HG03175 (cell line): ENCODE measurements around the gene COL5A2.

Experiments used
- ATAC-seq: cut with Tn5 transposase; IDR thresholded peaks from one replicate; pipeline ENCODE4 v1.9.1; 2021; ENCODE audit warnings: mild to moderate bottlenecking, moderate library complexity; ENCODE audit not compliant: unreplicated experiment

Gene COL5A2

DNA sequence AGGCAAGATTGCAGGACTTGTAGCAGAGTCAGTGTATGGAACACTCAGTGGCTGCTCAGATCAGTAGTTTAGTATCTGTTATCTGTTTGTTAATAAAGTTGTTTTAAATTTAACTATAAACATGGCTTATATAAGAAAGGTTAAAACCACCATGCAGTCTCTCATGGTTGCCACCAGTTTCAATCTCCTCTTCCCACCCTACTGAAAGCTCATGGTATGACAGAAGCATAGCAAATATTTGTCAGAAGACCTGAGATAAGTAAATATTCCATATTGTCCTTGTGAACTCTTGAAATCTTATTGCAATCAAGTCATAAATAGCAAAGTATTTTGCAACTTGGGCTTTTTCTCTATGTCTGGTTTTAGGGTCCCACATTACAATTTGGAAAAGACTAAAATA is 2.1 kb upstream of the COL5A2 start:
- no peak for ATAC-seq

GRCh38 chr2:189178726-189179569 is 613 bp downstream of the COL5A2 start:
- ATAC-seq = no peak

GRCh38 chr2:189178054-189178453 is 1.5 kb downstream of the COL5A2 start:
- no peak for ATAC-seq

- ATAC-seq = no peak
Measured at GRCh38 chr2:189177251-189177840, 2.2 kb downstream of the COL5A2 start.

GRCh38 chr2:189176516-189176915 is 3.0 kb downstream of the COL5A2 start:
- ATAC-seq = no peak

DNA sequence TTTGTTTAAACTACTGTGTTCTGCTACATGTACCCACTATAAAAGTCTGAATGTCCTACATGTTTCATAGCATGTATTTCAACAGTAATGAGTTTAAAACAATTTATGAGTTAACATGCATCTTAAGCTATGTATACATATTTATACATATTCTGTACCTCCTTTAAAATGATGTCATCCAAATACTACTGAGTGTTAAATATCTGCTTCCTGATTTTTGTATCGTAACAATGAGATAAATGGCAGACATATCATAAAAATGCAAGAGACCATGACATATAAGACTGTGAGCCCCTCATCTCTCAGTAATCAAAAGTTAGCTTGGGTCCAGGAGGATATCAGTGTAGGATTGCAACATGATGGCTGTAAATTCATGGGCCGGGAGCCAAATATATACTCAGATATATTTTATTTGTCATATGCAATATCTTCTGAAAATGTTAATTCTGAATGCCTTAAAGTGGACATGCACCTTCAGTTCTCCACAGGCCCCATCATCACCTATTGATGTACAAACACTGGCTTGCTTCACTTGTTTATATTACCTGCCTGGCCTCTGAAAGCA is 3.6 kb downstream of the COL5A2 start:
- no peak for ATAC-seq

DNA sequence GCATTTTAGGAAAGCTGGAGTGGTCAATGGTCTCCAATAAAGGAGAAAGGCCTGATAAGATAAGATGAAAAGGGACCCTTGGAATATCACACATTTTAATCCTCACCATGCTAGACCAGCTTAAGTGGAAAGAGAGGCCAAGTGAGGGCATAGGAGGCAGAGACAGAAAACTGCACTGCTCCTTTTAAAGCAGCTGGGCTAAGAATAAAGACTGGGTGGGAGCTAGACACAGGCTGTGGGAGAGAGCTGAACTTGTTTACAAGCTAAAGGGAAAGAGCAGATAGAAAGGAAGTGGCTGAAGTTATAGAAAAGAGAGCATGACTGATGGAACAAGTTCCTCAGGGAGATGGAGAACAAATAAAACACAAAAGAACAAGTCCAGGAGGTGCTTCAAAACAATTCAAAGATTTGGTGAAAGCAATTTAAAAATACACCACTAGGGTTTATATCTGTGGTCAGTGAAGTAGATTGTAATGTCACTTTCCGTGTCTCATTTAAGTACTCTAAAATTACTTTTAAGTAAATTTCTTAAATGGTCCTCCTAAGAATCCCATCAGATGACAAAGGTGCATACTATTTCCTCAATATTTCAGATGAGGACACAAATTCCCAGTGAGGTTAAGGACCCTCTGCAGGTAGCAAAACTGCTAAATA is 7.5 kb downstream of the COL5A2 start:
- ATAC-seq = no peak

GRCh38 chr2:189168856-189169499 is 10.6 kb downstream of the COL5A2 start:
- ATAC-seq = no peak

DNA sequence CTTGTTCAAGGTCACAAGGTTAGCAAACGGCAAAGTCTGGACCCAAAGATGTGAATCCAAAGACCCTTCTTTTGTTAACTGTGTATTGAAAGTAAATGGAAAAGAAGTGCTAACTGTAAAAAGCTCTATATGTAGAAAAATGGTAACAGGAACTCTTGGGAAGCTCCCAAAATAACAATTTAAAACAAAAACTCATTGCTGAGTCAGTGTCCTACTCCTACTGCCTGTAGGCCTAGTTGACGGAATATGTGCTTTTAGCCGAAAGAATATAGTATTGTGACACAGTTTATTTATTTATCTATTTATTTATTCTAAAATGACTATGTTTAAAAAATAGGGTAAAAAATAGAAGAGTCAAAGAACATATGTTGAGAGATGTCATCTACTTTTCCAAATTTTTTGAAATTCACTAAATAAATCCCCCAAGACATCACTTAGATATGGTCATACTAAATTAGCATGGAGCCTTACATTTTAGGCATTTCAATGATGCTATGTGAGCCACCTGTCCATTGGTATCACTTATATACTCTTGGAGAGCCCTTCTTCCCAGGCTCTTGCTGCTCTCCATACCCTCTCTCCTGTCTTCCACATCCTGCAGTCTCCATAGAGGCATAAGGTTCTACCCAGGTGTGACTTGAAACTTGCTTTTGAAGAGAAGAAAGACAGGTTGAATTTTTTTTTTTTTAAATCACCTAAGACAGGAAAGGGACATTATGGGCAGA is 13.7 kb downstream of the COL5A2 start:
- ATAC-seq = no peak

DNA sequence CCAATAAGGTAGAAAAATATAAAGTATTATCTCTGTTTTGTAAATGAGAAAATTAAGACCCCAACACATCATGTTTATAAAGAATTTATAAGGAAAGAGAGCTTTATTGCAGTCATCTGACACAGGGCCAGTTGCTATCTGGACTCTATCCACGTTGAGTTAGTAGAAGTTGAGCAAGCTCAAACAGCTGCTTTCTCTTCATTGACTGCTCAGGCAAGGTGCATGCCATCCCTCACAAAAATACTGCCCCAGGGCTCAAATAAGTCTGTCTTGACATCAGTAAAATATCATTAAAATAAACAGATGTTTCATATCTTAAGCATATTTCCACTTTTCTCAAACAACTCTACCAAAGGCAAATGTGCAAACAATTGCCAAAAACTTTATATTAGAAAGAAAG is 14.8 kb downstream of the COL5A2 start:
- no peak for ATAC-seq

DNA sequence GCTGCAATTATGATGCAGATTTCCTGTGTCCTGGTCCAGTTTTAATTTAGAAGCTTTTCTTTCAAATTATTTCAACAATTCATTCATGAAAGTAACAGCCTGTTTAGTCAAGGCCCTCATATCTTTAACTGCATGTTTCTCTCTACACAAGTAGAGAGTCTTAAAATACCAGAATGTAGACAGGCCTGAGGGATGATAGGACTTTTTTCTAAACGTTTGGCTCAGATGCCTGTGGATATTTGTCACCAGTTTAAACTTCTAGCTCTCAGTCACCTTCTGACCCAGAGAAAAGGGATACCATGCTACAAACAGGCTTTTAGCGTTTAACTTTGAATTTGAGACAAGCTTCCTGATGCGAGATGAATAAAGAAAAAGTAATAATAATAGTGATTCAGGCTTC is 15.7 kb downstream of the COL5A2 start:
- ATAC-seq = no peak

DNA sequence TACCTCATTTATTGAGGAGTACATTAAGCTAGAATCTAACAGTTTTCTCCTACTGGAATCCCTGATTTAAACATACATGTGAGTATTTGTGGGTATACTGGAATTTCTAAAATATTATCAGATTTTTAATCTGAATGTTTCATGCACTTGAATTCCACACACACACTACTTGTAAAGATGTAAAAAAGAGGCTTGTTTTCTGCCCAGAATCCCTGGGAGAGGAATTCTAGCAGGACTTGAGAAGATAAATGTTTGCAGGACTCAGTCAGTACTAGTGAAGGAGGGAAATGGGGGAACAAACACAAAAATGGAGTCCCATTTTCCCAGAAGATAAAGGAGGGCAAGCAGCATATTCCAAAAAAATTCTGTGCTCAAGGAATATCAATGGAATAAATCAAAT is 17.0 kb downstream of the COL5A2 start:
- ATAC-seq = no peak

DNA sequence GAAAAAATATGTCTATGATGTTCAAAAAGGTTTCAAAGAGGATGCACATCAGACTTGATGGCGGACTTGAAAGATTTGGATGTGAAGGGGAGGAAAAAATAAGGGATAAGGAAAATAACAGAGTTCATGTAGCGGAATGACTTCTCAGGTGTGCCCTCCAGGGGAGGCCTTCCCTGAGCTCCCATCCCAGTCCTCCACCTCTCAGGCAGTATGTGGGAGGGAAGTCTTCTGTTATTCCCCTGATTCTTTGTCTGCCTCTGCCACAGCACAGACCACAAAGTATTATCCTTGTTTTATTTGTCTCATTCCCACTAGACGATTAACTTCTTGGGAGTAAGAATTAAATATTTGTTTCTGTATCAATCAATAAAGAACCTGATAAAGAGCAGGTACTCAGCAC is 17.7 kb downstream of the COL5A2 start:
- ATAC-seq = no peak

DNA sequence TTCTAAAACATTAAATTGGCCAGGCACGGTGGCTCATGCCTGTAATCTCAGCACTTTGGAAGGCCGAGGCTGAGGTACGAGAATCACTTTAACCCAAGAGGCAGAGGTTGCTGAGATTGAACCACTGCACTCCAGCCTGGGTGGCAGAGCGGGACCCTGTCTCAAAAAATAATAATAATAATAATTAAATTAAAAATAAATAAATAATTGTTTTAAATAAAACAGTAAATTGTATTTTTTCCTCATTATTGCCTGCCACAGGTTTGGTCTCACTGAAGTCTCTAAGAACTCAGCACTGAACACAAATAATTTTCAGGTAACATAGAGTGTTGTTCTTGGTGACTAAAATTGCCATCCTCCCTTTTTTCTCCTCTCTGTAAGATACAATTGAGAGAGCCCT is 19.8 kb downstream of the COL5A2 start:
- ATAC-seq = no peak

GRCh38 chr2:189159273-189159672 is 20.3 kb downstream of the COL5A2 start:
- ATAC-seq = no peak

DNA sequence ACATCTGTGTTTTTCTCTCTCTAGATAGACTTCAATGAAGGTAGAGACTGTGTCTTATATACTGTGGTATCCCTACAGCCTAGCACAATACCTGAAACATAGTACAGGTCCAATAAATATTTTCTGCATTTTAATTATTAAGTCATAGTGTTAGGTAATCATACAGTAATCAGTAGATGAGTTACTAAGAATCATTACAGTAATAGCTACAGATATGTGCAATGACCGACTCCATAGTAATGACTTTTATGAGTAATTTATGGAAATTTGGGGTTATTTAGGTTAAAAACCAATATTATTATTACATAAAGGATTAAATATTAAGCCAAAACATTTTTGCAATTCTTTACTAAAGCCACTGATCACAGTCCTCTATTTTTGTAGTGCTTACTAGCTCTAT is 21.6 kb downstream of the COL5A2 start:
- no peak for ATAC-seq

DNA sequence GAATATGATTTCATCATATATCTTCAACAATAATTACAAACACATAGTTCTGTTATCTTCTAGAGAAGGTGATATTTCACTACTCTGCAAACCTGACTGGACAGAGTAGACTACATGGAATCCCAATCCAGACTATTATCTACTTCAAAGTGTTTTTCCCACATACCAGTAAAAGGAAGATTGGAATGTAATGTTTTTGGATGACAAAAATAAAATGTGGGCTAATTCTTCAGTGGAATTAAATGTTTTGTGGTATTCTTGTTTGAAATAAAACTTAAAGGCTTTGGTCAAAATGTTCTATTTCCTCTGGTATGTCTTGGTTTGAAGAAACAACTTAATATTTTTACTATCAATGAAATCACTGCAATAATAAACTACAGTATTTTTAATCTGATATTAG is 22.1 kb downstream of the COL5A2 start:
- ATAC-seq = no peak

DNA sequence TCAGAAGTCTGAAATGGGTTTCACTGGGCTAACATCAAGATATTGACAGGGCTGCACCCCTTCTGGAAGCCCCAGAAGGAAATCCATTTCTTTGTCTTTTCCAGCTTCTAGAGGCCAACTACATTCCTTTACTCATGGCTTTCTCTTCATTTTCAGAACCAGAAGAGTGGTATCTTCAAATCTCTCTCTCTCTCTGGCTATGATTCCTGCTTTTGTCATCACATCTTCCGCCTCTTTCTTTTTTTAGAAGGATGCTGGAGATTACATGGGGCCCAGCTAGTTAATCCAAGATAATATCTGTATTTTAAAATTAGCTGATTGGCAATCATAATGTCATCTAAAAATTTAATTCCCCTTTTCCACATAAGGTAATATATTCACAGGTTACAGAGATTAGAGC is 23.8 kb downstream of the COL5A2 start:
- no peak for ATAC-seq

DNA sequence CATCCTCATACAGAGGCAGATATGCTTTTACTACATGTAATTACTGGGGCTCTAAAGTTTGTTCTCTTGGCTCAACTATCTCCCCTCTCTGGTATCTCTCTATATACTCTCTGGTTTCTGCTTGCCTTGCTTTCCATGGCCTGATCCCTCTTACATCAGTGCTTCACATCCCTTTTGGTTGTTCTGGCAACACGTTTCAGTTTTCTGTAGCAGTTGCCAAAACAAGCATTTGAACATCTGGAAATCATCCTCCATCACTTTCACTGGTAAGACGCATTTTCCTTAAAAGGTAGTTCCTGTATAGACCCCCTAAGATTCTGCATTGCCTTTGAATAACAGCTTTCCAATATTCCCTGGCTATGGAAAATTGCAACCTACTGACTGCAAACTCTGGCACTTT is 25.9 kb downstream of the COL5A2 start:
- no peak for ATAC-seq

DNA sequence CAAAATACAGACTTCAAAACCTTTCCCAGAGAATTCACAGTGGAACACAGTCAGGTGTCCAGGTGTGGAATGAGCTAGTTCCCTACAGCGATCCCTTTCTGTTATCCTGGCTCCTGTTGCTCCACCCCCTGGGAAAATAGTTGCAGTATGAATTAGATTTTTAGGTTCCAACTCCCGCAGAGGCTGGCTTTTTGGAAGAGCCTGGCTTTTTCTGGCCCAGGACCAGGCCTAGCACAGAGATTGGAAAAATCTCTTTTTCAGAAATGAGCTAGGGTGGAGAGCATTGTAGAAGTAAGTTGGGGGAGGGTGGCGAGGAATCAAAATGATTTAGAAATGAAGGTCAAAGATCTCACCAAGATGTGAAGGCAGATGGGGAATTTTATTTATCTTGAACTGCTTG is 27.1 kb downstream of the COL5A2 start:
- no peak for ATAC-seq

GRCh38 chr2:189151906-189152305 is 27.7 kb downstream of the COL5A2 start:
- no peak for ATAC-seq
